DND-41 (cell line): ENCODE data around the gene RYR2.

ENCODE experiments used
- ATAC-seq: fragments of 200-7000 bp; cut with Tn5 transposase; 3 replicates; pipeline ENCODE4 v1.9.1; 2021; ENCODE audit warnings: low read depth; ENCODE audit not compliant: insufficient read depth
- DNase-seq: peaks from one replicate; pipeline ENCODE4 v3.0.0-alpha.2; 2020
- H2AFZ ChIP-seq: 2 replicates; pipeline ENCODE4 v1.6.0; 2012; ENCODE audit warnings: low read depth, low read length
- H3K27ac ChIP-seq: 2 replicates; pipeline ENCODE4 v1.5.1; 2012; ENCODE audit warnings: low read length, inconsistent platforms
- H3K27me3 ChIP-seq: fragments of 200-600 bp; sonication (generic); 2 replicates; pipeline ENCODE4 v1.6.0; 2012; ENCODE audit warnings: low read length, mild to moderate bottlenecking, inconsistent platforms; ENCODE audit not compliant: insufficient read depth, poor library complexity
- H3K36me3 ChIP-seq: 2 replicates; pipeline ENCODE4 v1.5.1; 2012; ENCODE audit warnings: low read length, inconsistent platforms; ENCODE audit not compliant: insufficient read depth
- H3K4me1 ChIP-seq: 2 replicates; pipeline ENCODE4 v1.5.1; 2012; ENCODE audit warnings: mild to moderate bottlenecking, low read length; ENCODE audit not compliant: insufficient read depth
- H3K4me2 ChIP-seq: 2 replicates; pipeline ENCODE4 v1.6.0; 2012; ENCODE audit warnings: mild to moderate bottlenecking, moderate library complexity, low read length, inconsistent platforms; ENCODE audit not compliant: insufficient read depth
- H3K4me3 ChIP-seq, 2 experiments: fragments of 200-600 bp in 1 of 2; shearing (Covaris generic) in 1 of 2; 2 replicates each; pipeline ENCODE4 v1.5.1; 2012 to 2016; ENCODE audit warnings: inconsistent platforms in 2 of 2, low read length in 2 of 2, mild to moderate bottlenecking in 2 of 2, low read depth in 1 of 2, moderate library complexity in 1 of 2
- H3K79me2 ChIP-seq: 2 replicates; pipeline ENCODE4 v1.6.0; 2012; ENCODE audit warnings: low read length, inconsistent platforms; ENCODE audit not compliant: insufficient read depth
- H3K9ac ChIP-seq: 2 replicates; pipeline ENCODE4 v1.6.0; 2012; ENCODE audit warnings: low read depth, mild to moderate bottlenecking, inconsistent platforms, low read length, moderate library complexity
- H3K9me3 ChIP-seq: 2 replicates; pipeline ENCODE4 v1.5.1; 2012; ENCODE audit warnings: low read length, moderate library complexity, mild to moderate bottlenecking, inconsistent platforms; ENCODE audit not compliant: insufficient read depth, severe bottlenecking
- H4K20me1 ChIP-seq: 2 replicates; pipeline ENCODE4 v1.6.0; 2012; ENCODE audit warnings: low read length; ENCODE audit not compliant: insufficient read depth
- CTCF ChIP-seq: IDR thresholded peaks from 2 replicates; pipeline ENCODE4 v1.5.1; 2012; ENCODE audit warnings: borderline replicate concordance, low read length, moderate library complexity, mild to moderate bottlenecking; ENCODE audit not compliant: poor library complexity, severe bottlenecking; ENCODE audit errors: extremely low read depth
- EZH2 ChIP-seq: IDR thresholded peaks from 3 replicates; pipeline ENCODE4 v1.6.1; 2012; ENCODE audit warnings: borderline replicate concordance, low read depth, mild to moderate bottlenecking, moderate library complexity, low read length, inconsistent platforms; ENCODE audit not compliant: severe bottlenecking

RYR2 gene

GRCh38 chr1:237528545-237528944 is 486.6 kb downstream of the RYR2 start:
- no peak overlapping the region for H3K9ac ChIP-seq
- no peak overlapping the region for H3K4me2 ChIP-seq
- DNase-seq = no peak
- H3K4me1 ChIP-seq = no peaks in the 10 kb centered on the region
- H3K79me2 ChIP-seq = no peaks in the 10 kb centered on the region
- TF ChIP-seq CTCF (no peak), EZH2 (no peak)
- no peak overlapping the region for H2AFZ ChIP-seq
- H3K27ac ChIP-seq = no peak overlapping the region
- no peaks in the 10 kb centered on the region for H4K20me1 ChIP-seq
- no peaks in the 10 kb centered on the region for H3K9me3 ChIP-seq
- H3K4me3 ChIP-seq = no peak overlapping the region
- H3K36me3 ChIP-seq = no peaks in the 10 kb centered on the region
- ATAC-seq = no peak
- no peaks in the 10 kb centered on the region for H3K27me3 ChIP-seq

GRCh38 chr1:237539055-237539454 is 497.1 kb downstream of the RYR2 start:
- H2AFZ ChIP-seq = no peak overlapping the region
- TF ChIP-seq EZH2 = no peak
- TF ChIP-seq CTCF = no peak
- no peaks in the 10 kb centered on the region for H3K79me2 ChIP-seq
- H3K9ac ChIP-seq = no peak overlapping the region
- no peak overlapping the region for H3K27ac ChIP-seq
- H3K36me3 ChIP-seq = no peaks in the 10 kb centered on the region
- no peak overlapping the region for H3K4me3 ChIP-seq
- H4K20me1 ChIP-seq = no peaks in the 10 kb centered on the region
- H3K4me1 ChIP-seq = no peaks in the 10 kb centered on the region
- DNase-seq = no peak
- H3K27me3 ChIP-seq = no peaks in the 10 kb centered on the region
- H3K9me3 ChIP-seq = no peaks in the 10 kb centered on the region
- no peak for ATAC-seq
- no peak overlapping the region for H3K4me2 ChIP-seq

DNA sequence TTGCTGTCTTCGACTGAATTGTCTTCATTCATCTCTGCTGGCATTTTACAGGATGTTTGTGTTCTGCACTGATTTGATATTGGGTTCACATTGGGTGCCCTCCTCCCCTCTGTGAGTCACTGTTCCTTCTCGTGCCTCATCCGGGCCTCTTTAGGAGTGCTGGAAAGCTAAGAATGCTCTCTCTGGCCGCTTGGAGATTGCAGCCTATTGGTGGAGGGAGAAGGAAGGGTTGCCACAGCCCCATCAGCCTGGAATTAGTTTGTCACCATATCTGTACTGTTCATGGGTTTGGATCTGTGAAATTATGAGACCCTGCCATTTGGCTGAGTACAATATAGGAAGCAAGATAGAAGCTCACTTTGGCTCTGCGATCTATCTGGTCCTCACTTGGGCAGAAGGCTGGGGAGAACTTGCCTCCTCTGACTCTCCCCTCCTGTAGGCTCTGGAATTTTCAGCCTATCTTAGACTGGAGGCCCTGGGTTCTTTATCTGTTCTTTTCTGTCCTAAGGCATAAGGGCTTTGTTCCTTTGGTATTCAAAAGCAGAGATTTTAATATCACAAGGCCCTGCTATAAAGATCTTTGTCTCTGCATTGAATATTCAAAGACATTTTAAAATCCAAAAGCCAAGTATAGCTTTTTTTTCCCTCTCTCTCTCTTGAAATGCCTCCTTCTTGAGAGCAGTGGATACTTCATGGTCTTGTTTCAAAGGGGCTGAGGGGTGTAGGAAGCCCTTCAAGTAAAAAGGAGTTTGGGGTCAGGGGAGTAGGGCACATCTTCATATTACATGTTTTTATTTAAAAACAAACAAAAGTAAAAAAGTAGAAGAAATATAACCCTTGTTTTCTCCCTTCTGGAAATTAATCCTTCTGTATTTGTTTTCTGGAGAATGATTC is 500.8 kb downstream of the RYR2 start:
- H3K79me2 ChIP-seq = no peaks in the 10 kb centered on the region
- H4K20me1 ChIP-seq = no peaks in the 10 kb centered on the region
- H3K4me2 ChIP-seq = no peak overlapping the region
- H3K36me3 ChIP-seq = no peaks in the 10 kb centered on the region
- no peak overlapping the region for H3K4me3 ChIP-seq
- DNase-seq (no peak), ATAC-seq (no peak)
- H3K27me3 ChIP-seq = no peaks in the 10 kb centered on the region
- TF ChIP-seq CTCF (no peak), EZH2 (no peak)
- H3K9ac ChIP-seq = no peak overlapping the region
- no peaks in the 10 kb centered on the region for H3K9me3 ChIP-seq
- H3K27ac ChIP-seq = no peak overlapping the region
- no peaks in the 10 kb centered on the region for H3K4me1 ChIP-seq
- no peak overlapping the region for H2AFZ ChIP-seq
